Measurements from ENCODE around the gene DNMT3A.

Gene DNMT3A

DNA sequence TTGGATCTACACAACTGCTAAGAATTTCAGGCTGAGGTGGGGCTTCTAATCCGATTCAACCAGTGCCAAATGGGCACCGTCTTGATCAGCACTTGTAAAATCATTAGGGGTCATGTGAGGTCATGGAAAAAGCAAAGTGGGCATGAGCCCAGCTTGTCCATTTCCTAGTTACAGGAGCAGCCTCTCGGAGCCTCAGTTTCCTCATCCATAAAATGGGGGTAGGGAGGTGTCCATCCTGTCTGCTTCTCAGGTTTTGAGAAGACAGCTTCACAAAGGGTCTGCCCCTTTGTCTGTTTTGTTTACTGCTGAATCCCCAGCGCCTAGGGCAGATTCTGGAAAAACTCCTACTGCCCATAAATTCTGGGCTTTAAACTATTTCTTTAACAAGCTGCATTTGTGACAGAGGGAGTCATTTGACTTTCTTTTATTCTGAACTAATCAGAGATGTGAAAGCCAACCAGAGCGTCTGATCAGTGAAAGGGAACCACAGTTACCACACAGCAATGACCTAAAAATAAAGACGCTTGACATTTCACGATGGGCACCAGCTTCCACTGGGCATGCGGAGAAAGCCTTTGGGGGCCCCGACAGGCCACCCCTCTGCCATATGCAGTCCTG lies 38.9 kb downstream of the DNMT3A start:
- no peak for DNase-seq

DNA sequence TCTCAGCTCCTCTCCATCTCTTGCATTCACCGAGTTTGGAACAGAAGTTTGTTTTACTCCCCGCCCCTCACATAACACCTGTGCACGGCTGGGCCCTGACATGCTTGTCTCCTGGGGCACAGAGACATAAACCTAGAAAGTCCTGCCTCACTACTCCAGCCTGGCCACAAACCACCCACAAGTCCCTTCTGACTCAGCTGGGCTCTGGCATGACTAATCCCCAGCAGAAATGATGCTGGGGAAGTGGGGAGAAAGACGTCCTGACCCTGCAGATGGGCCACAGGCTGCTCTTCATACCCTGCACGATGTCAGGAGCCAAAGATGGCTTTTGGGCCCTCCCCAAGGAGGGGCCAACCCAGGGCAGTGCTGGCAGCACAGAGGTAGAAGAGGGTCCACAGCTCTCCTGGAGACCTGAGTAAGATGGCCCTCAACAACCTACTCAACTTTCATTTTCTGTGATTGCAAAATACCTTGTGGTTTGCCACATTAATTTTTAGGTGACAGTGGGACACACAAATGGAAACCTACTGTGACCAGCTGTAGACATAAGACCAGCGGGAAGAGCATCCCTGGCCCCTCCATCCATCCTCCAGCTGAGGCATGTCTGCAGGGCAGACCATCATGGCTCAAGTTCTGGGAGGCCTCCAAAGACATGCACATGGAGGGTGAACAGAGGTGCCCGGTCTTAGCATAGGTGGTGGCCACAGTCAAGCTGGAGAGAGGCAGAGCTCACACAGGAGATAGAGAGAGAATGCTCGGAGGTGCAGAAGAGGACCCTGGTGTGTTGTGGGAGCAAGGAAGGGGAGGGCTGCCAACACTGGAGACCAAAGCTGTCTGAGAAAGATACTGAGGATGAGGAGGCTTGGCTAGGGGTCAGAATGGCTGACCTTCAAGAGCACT lies 40.0 kb downstream of the DNMT3A start:
- DNase-seq = peak; percentile 9

DNA sequence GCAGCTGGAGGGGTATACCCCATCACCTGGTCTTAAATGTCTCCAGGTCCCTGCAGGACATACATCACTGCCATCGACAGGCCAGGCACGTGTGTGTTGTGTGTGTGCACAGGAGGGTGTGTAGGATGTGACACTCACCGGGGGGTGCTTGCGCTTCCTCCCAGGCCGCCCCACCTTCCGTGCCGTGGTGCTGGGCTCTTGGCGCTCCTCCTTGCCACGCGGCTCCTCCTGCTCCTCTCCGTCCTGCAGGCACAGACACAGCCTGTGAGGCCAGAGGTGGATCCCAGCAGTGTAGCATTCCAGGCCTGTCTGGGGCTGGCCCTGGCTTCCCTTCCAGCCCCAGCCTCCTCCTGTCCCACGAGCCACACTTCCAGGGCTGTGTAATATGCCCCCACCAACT lies 41.7 kb downstream of the DNMT3A start:
- DNase-seq = no peak

DNA sequence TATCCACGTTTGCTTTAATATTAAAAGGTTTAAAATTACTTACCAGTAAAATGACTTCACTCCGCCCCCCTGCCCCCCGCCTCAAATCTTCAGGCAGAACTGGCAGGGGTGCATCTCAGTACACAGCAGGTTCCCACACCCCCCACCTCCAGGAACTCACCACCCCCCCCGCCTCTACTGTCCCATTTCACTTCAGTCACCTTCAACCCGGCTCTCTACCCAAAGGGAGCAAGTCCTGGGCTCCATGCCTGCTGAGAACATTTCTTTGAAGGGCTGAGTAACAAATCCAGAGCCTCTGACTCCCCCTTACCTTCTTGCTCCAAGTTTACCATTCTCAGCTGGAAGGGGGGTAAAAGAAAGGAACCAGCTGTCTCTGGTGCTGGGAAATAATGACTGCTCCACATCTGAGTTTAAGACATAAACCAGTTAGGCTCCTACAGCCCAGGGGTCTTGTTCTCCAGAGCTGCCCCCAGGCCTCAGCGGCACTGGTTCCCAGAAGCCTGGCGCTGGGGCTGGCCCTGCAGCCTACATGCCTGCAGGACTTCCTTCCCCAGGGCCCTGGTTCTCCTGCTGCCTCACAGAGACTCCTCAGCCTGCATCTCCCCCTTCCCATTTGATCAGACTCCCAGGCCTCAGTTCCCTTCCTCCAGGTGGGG lies 42.8 kb downstream of the DNMT3A start:
- no peak for DNase-seq

DNA sequence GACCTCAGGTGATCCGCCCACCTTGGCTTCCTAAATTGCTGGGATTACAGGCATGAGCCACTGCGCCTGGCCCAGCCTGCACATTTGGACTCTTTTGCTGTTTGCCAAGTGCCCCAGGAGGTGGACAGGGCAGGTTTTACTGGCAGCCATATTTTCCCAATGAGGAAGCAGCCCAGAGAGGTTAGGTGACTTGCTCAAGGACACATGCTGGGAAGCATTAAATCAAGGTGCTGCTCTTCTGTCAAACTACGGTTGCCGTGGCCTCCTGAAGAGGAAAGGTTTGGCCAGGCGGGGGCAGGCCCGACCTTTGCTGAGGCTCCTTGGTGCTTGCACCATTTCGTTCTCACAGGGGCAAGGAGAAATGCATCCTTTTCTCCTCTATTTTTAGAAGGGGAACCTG lies 44.0 kb downstream of the DNMT3A start:
- DNase-seq = no peak

DNA sequence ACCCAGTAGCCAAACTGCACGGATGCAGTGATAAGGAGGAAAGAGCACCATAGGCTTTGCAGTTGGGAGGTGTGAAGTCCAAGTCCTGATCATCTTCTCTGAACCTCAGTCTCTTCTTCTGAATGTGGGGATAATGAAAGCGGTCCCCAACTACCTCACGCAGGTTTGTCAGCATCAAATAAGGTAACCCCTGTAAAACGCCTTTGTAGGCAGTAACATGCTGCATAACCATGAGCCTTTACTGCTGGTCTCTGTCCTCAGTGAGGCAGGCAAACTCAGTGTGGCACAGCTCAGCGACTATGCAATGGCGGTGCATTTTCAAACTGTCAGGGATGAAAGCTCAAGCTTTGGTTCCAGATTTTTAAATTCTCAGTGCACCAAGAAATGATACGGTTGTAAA lies 46.1 kb downstream of the DNMT3A start:
- DNase-seq = no peak

DNA sequence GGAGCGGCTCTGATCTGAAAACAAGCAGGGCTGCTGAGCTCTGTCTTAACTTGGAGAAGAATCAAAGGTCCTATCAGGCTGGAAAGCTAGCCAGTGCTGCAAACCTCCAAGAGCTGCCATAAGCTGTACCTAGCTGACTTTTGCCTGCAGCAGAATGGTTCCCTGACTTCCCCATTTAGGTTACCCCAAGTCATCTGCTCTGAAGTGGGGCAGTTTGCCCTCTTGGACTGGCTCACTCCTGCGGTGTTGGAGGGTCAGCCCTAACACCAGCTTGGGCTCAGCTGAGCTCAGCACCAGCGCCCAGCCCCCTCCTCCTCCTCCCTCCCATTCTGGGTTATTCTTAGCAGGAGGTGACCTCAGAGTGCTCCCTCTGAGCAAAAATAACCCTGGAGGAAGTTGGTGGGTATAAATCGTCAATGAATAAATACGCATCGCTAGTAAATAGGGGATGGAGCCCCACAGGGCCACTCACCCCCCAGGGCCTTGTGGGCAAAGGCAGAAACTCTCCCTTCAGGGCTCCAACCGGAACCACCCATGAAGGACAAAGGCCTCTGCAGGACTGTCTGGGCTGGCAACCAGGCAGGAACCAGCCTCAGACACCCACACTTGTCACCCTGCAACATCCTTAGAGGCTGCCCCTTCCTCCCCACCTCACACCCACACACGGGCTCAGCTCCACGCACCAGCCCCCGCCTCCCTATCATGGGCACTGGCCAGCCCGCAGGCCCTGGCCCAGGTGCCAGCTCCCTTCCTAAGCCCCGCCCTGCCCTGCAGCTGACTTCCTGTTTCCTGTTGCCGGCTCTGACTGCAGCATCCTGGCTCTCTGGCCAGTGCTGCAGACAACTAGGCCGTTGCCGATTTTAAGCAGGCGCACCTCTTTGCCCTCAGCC lies 46.9 kb downstream of the DNMT3A start:
- DNase-seq = peak; percentile 69

DNA sequence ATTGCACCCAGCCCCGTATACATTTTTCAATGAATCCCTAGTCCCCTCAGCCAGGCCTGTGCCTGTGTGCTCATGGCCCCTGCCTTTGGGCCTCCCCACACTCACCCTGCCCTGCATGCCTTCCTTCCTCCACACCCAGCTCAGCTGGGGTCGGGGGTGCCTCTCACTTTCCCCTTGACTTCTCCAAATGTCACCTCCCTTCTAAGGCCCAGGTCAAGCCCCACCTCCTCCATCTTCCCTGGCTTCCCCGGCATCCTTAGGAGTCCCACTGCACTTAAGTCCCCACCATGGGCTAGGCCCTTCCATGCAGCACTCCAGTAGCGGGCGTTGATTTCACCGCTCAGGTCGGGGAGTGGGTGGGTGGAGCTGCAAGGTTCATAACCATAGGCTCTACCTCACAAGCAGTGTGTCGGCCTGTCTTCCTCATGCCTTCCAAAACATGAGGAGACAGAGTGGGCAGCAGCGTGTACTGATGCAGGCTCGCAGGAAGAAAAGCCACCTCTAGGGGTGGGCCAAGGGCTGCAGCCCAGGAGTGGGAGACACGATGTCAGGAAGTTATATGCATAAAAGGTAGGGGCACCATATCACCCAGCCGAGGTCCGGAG lies 47.7 kb downstream of the DNMT3A start:
- DNase-seq = no peak

DNA sequence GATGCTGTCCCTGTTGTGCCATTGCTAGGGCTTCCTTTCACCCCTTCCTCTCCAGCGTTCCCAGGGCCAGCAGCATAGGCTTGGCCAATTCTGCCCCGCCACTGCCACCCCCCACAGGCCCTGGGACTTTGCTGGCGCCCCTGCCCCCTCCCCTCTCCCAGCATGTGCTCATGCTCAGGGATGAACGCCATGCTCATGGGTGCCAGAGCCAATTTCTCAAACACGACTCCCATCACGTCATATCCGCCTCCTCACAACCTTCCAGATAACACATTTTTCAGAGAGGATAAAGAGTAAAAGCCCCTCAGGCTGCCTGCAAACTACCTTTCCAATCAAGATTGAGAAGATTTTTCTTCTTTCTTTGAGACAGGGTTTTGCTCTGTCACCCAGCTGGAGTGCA lies 48.6 kb downstream of the DNMT3A start:
- no peak for DNase-seq

DNA sequence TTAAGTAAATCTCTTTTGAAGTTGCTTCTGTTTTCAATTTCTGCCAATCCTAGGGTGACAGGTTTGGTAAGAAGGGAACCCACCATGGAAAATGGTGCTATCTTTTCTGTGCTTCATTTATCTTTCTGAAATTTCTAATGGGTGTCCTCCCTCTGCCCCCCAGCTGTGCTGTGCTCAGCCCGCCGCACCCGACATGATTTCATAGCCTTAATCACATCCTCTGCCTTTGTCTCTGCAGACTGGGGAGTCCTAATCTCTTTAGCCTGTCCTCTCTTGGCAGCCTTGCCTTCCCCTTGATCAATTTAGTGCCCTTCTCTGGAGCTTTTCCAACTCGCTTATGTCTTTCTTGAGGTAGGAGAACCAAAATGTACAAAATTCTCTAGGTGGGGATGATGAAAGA lies 49.3 kb downstream of the DNMT3A start:
- no peak for DNase-seq

DNA sequence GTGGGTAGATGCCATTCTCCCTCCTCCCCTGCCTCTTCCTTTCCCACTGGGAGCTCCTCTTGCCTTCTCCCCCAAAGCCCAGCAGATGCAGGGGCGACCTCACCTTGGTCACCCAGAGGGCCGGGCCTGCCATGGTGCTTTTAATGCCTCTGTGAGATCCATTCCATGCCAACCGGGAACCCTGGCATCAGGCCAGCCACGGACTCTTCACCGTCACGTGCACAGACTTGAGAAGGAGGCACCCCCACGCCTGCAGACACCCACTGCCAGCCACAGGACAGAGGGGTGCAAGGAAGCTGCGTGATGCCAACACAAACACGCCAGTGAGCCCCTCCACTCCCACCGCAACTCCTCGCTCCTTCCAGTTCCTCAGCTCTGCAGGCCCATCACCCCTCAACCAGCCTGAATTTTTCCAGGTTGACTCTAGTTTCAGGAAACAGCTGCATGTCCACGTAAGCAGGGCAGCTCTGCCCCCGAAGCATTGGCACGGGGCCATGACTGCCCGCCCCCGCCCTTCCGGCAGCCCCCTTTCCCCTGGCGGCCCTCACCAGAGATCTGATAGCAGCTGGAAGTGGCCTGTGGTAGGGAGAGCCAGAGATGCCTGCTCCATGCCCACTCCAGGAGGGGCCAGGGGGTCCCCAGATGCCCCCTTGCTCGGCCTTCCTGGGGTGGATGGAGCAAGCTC lies 50.8 kb downstream of the DNMT3A start:
- DNase-seq = no peak

DNA sequence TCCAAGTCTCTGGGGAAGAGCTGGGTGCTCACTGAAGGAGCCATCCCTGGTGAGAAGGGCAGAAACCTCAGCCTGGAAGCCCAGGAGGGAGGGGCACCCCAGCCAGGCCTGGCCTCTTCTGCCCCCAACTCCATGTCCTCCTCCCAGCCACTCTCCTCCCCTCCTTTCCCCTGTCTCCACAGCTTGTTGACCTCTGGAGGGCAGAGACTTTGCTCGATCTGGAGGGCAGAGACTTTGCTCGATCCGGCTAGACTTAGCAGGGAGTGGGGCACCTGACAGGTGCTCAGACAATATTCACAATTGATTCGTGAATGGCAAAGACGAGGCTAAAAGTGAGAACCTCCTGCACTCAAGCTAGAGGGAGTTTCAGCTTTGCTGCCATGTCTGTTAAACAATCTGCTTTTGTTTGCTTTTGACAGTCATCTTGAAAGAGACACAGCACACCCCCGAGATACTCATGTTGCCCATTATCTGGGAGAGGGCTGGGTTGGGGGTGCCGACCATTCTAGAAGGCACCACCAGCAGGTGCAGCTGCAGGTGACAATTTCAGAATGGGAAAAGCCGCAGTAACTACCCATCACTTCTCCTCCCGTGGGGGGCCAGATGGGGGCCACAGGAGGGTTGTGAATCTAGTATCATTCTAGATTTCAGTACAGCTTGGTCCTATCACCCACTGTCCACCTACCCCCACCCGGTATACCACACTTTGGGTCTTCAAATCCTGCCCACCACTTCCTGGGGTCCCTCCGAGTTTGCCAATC lies 54.8 kb downstream of the DNMT3A start:
- no peak for DNase-seq

DNA sequence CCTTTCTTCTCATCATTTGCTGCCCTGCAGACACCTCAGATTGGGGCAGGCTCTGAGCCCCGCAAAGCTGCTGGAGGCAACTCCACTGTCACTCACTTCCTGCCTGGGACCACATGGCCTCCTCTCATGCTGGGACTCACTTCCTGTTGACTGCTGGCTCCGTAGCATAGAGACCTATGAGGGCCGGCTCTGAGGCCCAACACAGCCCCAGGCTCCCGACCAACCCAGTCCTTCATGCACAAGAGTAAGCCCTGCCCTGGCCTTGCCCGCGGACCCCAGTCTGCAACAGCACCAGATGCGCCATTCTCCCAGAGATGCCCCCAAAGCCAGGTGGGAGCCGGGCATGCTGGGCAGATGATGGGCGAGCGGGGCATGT lies 55.7 kb downstream of the DNMT3A start:
- no peak for DNase-seq

DNA sequence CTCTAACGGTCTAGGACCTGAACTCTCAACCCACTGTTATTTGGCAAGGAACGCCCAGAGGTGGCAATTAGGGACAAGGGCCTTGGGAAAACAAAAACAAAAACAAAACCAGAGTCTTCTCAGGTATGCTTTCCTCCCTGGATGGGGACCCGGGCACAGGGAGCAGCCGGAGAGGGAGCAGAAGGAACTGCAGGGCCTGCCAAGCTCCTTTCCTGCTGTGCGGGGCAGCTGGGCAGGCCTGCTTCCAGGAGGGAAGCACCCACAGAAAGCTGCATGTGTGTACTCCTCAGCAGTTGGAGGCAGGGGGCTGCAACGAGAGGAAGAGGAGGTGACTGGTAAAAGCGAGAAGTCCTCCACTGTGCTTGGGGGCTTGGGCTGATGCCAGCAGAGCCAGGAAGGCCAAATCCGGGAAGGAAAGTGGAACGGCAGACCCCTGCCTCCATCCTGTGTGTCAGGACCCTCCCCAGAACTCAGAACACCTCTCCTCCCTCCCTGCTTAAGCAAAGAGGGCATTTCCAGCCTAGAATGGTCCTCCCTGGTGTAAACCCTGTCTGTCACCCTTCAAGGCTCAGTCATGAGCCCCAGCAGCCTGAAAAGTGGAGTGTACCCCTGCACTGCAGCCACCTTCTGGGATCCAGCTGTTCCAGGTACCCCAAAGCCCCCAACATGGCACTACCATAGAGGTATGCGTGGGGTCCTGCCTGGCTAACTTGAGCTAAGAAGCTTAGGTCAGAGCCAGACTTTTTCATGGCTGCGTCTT lies 56.3 kb downstream of the DNMT3A start:
- DNase-seq = no peak

DNA sequence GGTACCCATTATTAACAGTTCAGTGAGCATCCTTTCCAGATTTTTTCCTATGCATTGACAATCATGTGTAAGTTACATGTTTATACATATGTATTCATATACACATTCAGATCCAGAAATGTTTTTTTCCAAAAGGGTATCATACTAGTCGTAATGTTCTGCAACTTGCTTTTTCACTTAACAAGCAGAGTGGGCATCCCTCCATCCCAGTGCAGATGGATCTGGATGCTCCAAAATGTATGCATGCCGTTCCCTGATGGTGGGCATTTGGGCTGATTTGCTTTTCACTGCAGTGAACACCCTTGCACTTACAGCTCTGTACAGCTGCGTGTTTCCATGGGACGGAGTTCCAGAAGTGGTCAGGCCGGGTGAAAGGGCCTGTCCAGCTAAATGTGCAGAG lies 57.0 kb downstream of the DNMT3A start:
- no peak for DNase-seq

DNA sequence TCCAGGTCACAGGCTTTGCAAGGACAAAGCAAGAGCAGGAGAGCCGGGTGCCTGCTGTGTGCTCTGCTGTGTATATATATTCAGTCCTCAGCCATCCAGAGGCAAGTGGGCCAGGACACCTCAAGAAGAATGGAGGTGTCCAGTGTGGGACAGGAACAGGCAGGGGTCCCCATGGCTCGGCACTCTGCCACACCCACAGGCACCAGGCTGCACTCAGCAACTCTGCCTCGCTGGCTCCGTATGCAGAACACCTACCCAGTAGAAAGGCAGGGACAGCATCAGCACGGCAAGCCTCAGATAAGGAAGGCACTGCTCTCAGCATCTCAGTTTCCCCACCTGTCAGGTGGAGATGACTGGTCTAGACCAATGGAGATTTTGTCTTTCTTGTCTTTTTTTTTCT lies 57.8 kb downstream of the DNMT3A start:
- DNase-seq = no peak

DNA sequence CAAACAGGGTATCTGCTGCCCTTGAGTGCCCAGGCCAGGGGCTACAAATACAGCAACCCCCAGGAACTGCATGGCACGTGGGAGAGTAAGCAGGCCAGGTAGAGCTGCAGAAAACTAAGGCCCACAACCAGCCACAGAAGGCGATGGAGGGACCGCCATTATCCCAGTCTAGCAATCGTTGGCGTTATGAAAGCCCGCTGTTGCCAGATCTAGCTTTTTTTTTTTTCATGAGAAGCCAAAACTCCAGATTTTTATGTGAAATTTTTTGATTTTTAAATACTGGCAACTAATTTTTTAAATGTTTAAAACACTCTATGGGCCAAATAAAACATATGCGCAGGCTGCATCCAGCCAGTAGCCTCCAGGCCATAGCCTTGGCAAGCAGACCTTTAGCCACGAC lies 59.8 kb downstream of the DNMT3A start:
- DNase-seq = no peak

DNA sequence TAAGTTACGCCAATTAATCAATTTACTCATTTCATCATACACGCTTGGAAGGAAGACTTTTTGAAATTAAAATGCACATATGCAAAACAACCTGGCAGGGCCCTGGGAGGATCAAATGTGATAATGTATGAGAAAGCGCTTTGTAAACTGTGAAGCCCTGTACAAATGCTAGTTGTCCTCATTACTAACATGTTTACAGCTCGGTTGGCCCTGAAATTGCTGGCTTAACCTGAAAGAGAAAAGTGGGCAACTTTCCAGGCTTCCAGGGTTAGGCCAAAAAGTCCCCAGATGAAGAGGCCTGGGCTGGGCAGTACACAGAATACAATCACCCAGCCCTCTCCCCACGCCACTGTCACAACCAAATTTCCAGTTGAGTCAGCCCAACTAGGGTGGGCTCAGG lies 60.2 kb downstream of the DNMT3A start:
- no peak for DNase-seq

DNA sequence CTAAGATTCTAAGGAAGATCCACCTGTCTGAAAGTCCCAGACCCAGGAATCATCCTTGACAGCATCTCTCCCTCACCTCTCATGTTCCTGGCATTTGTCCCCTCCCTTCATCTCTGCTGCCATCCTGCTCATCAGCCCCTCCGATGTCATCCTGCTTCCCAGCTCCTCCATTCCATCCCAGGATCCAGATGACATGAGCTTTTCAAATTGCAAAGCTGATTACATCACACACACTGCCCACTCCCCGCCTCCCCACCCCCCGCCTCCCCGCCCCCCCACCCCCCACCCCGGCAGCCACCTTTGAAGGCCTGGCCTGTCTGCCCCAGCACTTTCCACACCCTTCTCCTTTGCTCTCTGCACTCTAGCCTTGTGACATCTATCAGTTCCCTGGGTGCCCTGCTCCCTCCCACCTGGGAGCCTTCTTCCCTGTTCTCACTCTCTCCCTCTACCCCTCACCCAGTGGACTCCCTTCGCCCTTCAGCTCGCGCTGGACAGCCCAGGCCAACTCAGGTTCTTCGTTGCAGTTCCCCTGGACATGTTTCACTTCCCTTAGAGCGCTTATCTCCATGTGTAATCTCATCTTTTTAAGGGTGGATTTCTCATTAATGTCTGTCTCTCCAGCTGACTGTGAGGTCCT lies 61.6 kb downstream of the DNMT3A start:
- no peak for DNase-seq

DNA sequence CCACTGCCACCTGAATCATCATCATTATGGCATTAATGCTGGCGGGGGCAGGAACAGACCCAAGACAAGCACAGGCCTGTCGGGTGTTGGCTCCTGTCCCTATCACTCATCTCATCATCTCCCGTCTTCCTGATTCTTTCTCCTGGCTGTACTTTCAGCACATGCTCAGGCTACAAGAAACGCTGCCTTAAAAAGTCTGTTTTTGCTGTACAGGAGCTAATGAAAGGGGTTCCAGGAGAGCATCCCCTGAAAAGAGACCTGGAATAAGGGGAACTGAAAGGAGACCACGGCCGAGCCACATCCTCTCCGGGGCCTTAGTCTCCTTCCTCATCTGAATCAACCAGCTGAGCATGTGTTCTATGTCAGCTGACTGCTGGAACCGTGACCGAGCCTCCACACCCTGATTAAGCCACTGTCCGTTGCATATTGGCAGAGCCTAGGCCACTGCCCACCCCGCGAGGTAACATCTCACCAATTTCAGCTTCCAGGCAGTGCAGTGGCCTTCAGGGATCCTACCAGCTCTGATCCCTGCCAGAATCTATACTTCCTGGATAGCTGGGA lies 62.6 kb downstream of the DNMT3A start:
- DNase-seq = peak; percentile 31
